T-helper 17 cell (primary cell): Measurements from ENCODE around the gene SV2B. TPM values are rescaled to one million over a fixed set of nuclear protein-coding genes. Genes with fewer than 3 reads are reported as not detected.

ENCODE experiments used
- ATAC-seq: fragments of 150-1000 bp; cut with Tn5 transposase; 2 replicates; pipeline ENCODE4 v1.10.0; 2021; ENCODE audit warnings: mild to moderate bottlenecking, moderate library complexity
- DNase-seq, 3 donors: peaks; one replicate each; pipeline versions ENCODE4 v3.0.0 to v3.0.0-alpha.2; 2020 to 2021
- H3K9me3 ChIP-seq: one replicate; pipeline ENCODE4 v1.7.0; 2013; ENCODE audit warnings: low read length, mild to moderate bottlenecking; ENCODE audit not compliant: control insufficient read depth, poor library complexity, severe bottlenecking
- H3K27ac Mint-ChIP-seq: one replicate; pipeline ENCODE4 v1.8.0; 2022; ENCODE audit warnings: mild to moderate bottlenecking, moderate library complexity, mixed read lengths
- H3K27me3 Mint-ChIP-seq: one replicate; pipeline ENCODE4 v1.8.0; 2022; ENCODE audit warnings: mixed read lengths
- H3K36me3 Mint-ChIP-seq: one replicate; pipeline ENCODE4 v1.8.0; 2022; ENCODE audit warnings: low read depth, mixed read lengths
- H3K4me1 Mint-ChIP-seq: one replicate; pipeline ENCODE4 v1.8.0; 2022; ENCODE audit warnings: mild to moderate bottlenecking, mixed read lengths
- H3K4me3 Mint-ChIP-seq: one replicate; pipeline ENCODE4 v1.8.0; 2022; ENCODE audit warnings: mild to moderate bottlenecking, moderate library complexity, mixed read lengths
- total RNA-seq, 4 donors: library from RNA in 2 of 4; stranded (reverse) in 2 of 4; gene quantifications; one replicate each; pipeline ENCODE4 v1.2.3 and lab custom pipeline; 2022 to 2026

Gene SV2B
- total RNA-seq, 2 donors from 2014 or later: 0.10 TPM; not detected in 1

GRCh38 chr15:91153954-91154353, 53.9 kb downstream of the SV2B start:
- Mint-ChIP-seq H3K4me3 (no peak overlapping the region), H3K4me1 (no peaks in the 10 kb centered on the region), H3K27me3 (peaks cover 87% of the 10 kb centered on the region), H3K36me3 (peaks cover under 1% of the 10 kb centered on the region), H3K27ac (no peak overlapping the region)
- H3K9me3 ChIP-seq: no peaks in the 10 kb centered on the region
- DNase-seq: no peak
- no peak for ATAC-seq

- no peak overlapping the region for H3K4me3 Mint-ChIP-seq
- no peak for ATAC-seq
- H3K27ac Mint-ChIP-seq: no peak overlapping the region
- H3K4me1 Mint-ChIP-seq: no peaks in the 10 kb centered on the region
- H3K36me3 Mint-ChIP-seq: peaks cover 2% of the 10 kb centered on the region
- H3K9me3 ChIP-seq: no peaks in the 10 kb centered on the region
- DNase-seq: no peak
- peaks cover 68% of the 10 kb centered on the region for H3K27me3 Mint-ChIP-seq
Measured at GRCh38 chr15:91156175-91156726, 56.2 kb downstream of the SV2B start.

GRCh38 chr15:91158415-91159394, 58.6 kb downstream of the SV2B start:
- H3K27ac Mint-ChIP-seq: no peak overlapping the region
- no peak for ATAC-seq
- H3K4me1 Mint-ChIP-seq: no peaks in the 10 kb centered on the region
- peaks cover 61% of the 10 kb centered on the region for H3K27me3 Mint-ChIP-seq
- H3K9me3 ChIP-seq: no peaks in the 10 kb centered on the region
- no peak for DNase-seq
- H3K36me3 Mint-ChIP-seq: peaks cover 2% of the 10 kb centered on the region
- H3K4me3 Mint-ChIP-seq: no peak overlapping the region

GRCh38 chr15:91165850-91166249, 65.8 kb downstream of the SV2B start:
- Mint-ChIP-seq H3K27me3 (peaks cover 14% of the 10 kb centered on the region), H3K4me1 (no peaks in the 10 kb centered on the region), H3K4me3 (no peak overlapping the region), H3K27ac (no peak overlapping the region), H3K36me3 (no peaks in the 10 kb centered on the region)
- peaks cover 3% of the 10 kb centered on the region for H3K9me3 ChIP-seq
- ATAC-seq (no peak), DNase-seq (no peak)

GRCh38 chr15:91168457-91168856, 68.4 kb downstream of the SV2B start:
- Mint-ChIP-seq H3K27me3 (peaks cover 32% of the 10 kb centered on the region), H3K4me1 (peaks cover 2% of the 10 kb centered on the region), H3K4me3 (no peak overlapping the region), H3K36me3 (no peaks in the 10 kb centered on the region), H3K27ac (no peak overlapping the region)
- ATAC-seq (no peak), DNase-seq (no peak)
- peaks cover 3% of the 10 kb centered on the region for H3K9me3 ChIP-seq

GRCh38 chr15:91171334-91171733, 71.3 kb downstream of the SV2B start:
- peaks cover 47% of the 10 kb centered on the region for H3K27me3 Mint-ChIP-seq
- no peak overlapping the region for H3K27ac Mint-ChIP-seq
- peaks cover 2% of the 10 kb centered on the region for H3K36me3 Mint-ChIP-seq
- no peak for DNase-seq
- ATAC-seq: no peak
- no peaks in the 10 kb centered on the region for H3K9me3 ChIP-seq
- H3K4me1 Mint-ChIP-seq: peaks cover 2% of the 10 kb centered on the region
- H3K4me3 Mint-ChIP-seq: no peak overlapping the region

- DNase-seq (no peak), ATAC-seq (no peak)
- Mint-ChIP-seq H3K4me3 (no peak overlapping the region), H3K27me3 (peaks cover 46% of the 10 kb centered on the region), H3K4me1 (no peaks in the 10 kb centered on the region), H3K36me3 (no peaks in the 10 kb centered on the region), H3K27ac (no peak overlapping the region)
- no peaks in the 10 kb centered on the region for H3K9me3 ChIP-seq
Measured at GRCh38 chr15:91182101-91182500, 82.0 kb downstream of the SV2B start.

- H3K4me3 Mint-ChIP-seq: no peak overlapping the region
- DNase-seq (no peak), ATAC-seq (no peak)
- H3K36me3 Mint-ChIP-seq: no peaks in the 10 kb centered on the region
- H3K27me3 Mint-ChIP-seq: peaks cover 46% of the 10 kb centered on the region
- H3K4me1 Mint-ChIP-seq: no peaks in the 10 kb centered on the region
- no peaks in the 10 kb centered on the region for H3K9me3 ChIP-seq
- H3K27ac Mint-ChIP-seq: no peak overlapping the region
Measured at GRCh38 chr15:91183596-91183995, 83.5 kb downstream of the SV2B start.

- Mint-ChIP-seq H3K4me3 (no peak overlapping the region), H3K36me3 (no peaks in the 10 kb centered on the region), H3K4me1 (no peaks in the 10 kb centered on the region), H3K27me3 (peaks cover 46% of the 10 kb centered on the region), H3K27ac (no peak overlapping the region)
- H3K9me3 ChIP-seq: no peaks in the 10 kb centered on the region
- ATAC-seq (no peak), DNase-seq (no peak)
Measured at GRCh38 chr15:91184441-91184840, 84.4 kb downstream of the SV2B start.

- peaks cover 48% of the 10 kb centered on the region for H3K27me3 Mint-ChIP-seq
- DNase-seq (no peak), ATAC-seq (no peak)
- no peak overlapping the region for H3K27ac Mint-ChIP-seq
- no peaks in the 10 kb centered on the region for H3K36me3 Mint-ChIP-seq
- no peaks in the 10 kb centered on the region for H3K4me1 Mint-ChIP-seq
- H3K9me3 ChIP-seq: no peaks in the 10 kb centered on the region
- H3K4me3 Mint-ChIP-seq: no peak overlapping the region
Measured at GRCh38 chr15:91186904-91187656, 87.0 kb downstream of the SV2B start.

- H3K9me3 ChIP-seq: no peaks in the 10 kb centered on the region
- ATAC-seq (no peak), DNase-seq (no peak)
- no peaks in the 10 kb centered on the region for H3K36me3 Mint-ChIP-seq
- peaks cover 48% of the 10 kb centered on the region for H3K27me3 Mint-ChIP-seq
- H3K4me3 Mint-ChIP-seq: no peak overlapping the region
- no peak overlapping the region for H3K27ac Mint-ChIP-seq
- H3K4me1 Mint-ChIP-seq: no peaks in the 10 kb centered on the region
Measured at GRCh38 chr15:91192285-91192684, 92.2 kb downstream of the SV2B start.

GRCh38 chr15:91192690-91193377, 92.8 kb downstream of the SV2B start:
- H3K4me3 Mint-ChIP-seq: no peak overlapping the region
- no peaks in the 10 kb centered on the region for H3K36me3 Mint-ChIP-seq
- ATAC-seq: no peak
- no peaks in the 10 kb centered on the region for H3K4me1 Mint-ChIP-seq
- DNase-seq: no peak
- H3K9me3 ChIP-seq: no peaks in the 10 kb centered on the region
- no peak overlapping the region for H3K27ac Mint-ChIP-seq
- H3K27me3 Mint-ChIP-seq: peaks cover 48% of the 10 kb centered on the region

GRCh38 chr15:91193378-91193720, 93.3 kb downstream of the SV2B start:
- no peak for ATAC-seq
- no peaks in the 10 kb centered on the region for H3K4me1 Mint-ChIP-seq
- peaks cover 48% of the 10 kb centered on the region for H3K27me3 Mint-ChIP-seq
- no peak overlapping the region for H3K27ac Mint-ChIP-seq
- no peaks in the 10 kb centered on the region for H3K9me3 ChIP-seq
- DNase-seq: no peak
- no peak overlapping the region for H3K4me3 Mint-ChIP-seq
- no peaks in the 10 kb centered on the region for H3K36me3 Mint-ChIP-seq
